Measurements from ENCODE around the gene ATG9B.

ATG9B gene

GRCh38 chr7:151068069-151068773, 43.9 kb upstream of the ATG9B start:
- peak; percentile 80 for DNase-seq (ENCODE audit: low read depth)
- no peak overlapping the region for H3K4me3 ChIP-seq (ENCODE audit: low read length)
- TF ChIP-seq CTCF (conservative IDR thresholded peaks at IDR 0.05; ENCODE audit: low read length) = no peak

- H3K4me3 ChIP-seq (ENCODE audit: low read length) = no peak overlapping the region
- DNase-seq (ENCODE audit: low read depth) = no peak
- TF ChIP-seq CTCF (conservative IDR thresholded peaks at IDR 0.05; ENCODE audit: low read length) = no peak
Observed at GRCh38 chr7:151066273-151066974, 42.1 kb upstream of the ATG9B start.

GRCh38 chr7:151065516-151065915, 41.2 kb upstream of the ATG9B start:
- H3K4me3 ChIP-seq (ENCODE audit: low read length) = no peak overlapping the region
- no peak for DNase-seq (ENCODE audit: low read depth)
- no peak for TF ChIP-seq CTCF (conservative IDR thresholded peaks at IDR 0.05; ENCODE audit: low read length)

GRCh38 chr7:151064993-151065392, 40.7 kb upstream of the ATG9B start:
- no peak for TF ChIP-seq CTCF (conservative IDR thresholded peaks at IDR 0.05; ENCODE audit: low read length)
- H3K4me3 ChIP-seq (ENCODE audit: low read length) = no peak overlapping the region

GRCh38 chr7:151064454-151064853, 40.2 kb upstream of the ATG9B start:
- DNase-seq (ENCODE audit: low read depth) = no peak
- TF ChIP-seq CTCF (conservative IDR thresholded peaks at IDR 0.05; ENCODE audit: low read length) = no peak
- no peak overlapping the region for H3K4me3 ChIP-seq (ENCODE audit: low read length)

More at GRCh38 chr7:151064993-151065392, 40.7 kb upstream of the ATG9B start:
- DNase-seq (ENCODE audit: low read depth) = no peak

GRCh38 chr7:151063212-151063561, 38.9 kb upstream of the ATG9B start:
- TF ChIP-seq CTCF (conservative IDR thresholded peaks at IDR 0.05; ENCODE audit: low read length) = no peak
- DNase-seq (ENCODE audit: low read depth) = peak; percentile 71

More at GRCh38 chr7:151063212-151063561, 38.9 kb upstream of the ATG9B start:
- 0 out of 2 replicates have a peak overlapping the region, but pooled peaks have one; percentile 7 for H3K4me3 ChIP-seq (ENCODE audit: low read length)
